Neural cell (in vitro differentiated cells): Measurements from ENCODE around the gene ARF3. TPM values are rescaled to one million over a fixed set of nuclear protein-coding genes. Genes with fewer than 3 reads are reported as not detected.

Experiments used
- H2AFZ ChIP-seq: fragments of 200-600, 300-800 bp; sonication (generic), shearing (Covaris generic); 2 replicates; pipeline ENCODE4 v1.6.0; 2014; ENCODE audit warnings: low read depth, mild to moderate bottlenecking, antibody characterized with exemption, low read length, moderate library complexity
- H3F3A ChIP-seq: fragments of 200-600 bp; shearing (Covaris generic); 2 replicates; pipeline ENCODE4 v1.6.1; 2016; ENCODE audit warnings: mild to moderate bottlenecking, moderate library complexity, mixed read lengths, antibody characterized with exemption, low read length; ENCODE audit not compliant: insufficient read depth, poor library complexity, severe bottlenecking
- H3K27ac ChIP-seq: fragments of 200-600, 300-800 bp; sonication (generic), shearing (Covaris generic); 2 replicates; pipeline ENCODE4 v1.5.1; 2014; ENCODE audit warnings: mild to moderate bottlenecking, low read length, moderate library complexity
- H3K27me3 ChIP-seq: fragments of 300-800, 200-600 bp; sonication (generic), shearing (Covaris generic); 2 replicates; pipeline ENCODE4 v1.6.0; 2014; ENCODE audit warnings: mild to moderate bottlenecking, low read depth, low read length, moderate library complexity; ENCODE audit not compliant: insufficient read depth
- H3K36me3 ChIP-seq: fragments of 300-800, 200-600 bp; sonication (generic), shearing (Covaris generic); 2 replicates; pipeline ENCODE4 v1.5.1; 2014; ENCODE audit warnings: mild to moderate bottlenecking, antibody characterized with exemption, low read length, moderate library complexity; ENCODE audit not compliant: insufficient read depth
- H3K4me2 ChIP-seq: fragments of 300-800, 200-600 bp; sonication (generic), shearing (Covaris generic); 2 replicates; pipeline ENCODE4 v1.6.0; 2014; ENCODE audit warnings: mild to moderate bottlenecking, low read length
- H3K4me3 ChIP-seq: fragments of 300-800, 200-600 bp; sonication (generic), shearing (Covaris generic); 2 replicates; pipeline ENCODE4 v1.5.1; 2014; ENCODE audit warnings: mild to moderate bottlenecking, low read length, moderate library complexity
- H3K79me2 ChIP-seq: fragments of 200-600 bp; shearing (Covaris generic); replicated peaks from 2 replicates; pipeline ENCODE4 v1.6.0; 2014; ENCODE audit warnings: mild to moderate bottlenecking, low read length, moderate library complexity; ENCODE audit not compliant: insufficient read depth
- H3K9ac ChIP-seq: fragments of 300-800, 200-600 bp; sonication (generic), shearing (Covaris generic); 2 replicates; pipeline ENCODE4 v1.6.1; 2016; ENCODE audit warnings: mild to moderate bottlenecking, low read length, mixed read lengths
- H3K9me2 ChIP-seq: fragments of 200-600 bp; shearing (Covaris generic); 2 replicates; pipeline ENCODE4 v1.6.1; 2016; ENCODE audit warnings: mild to moderate bottlenecking, low read length, mixed read lengths; ENCODE audit not compliant: insufficient read depth
- H3K9me3 ChIP-seq: fragments of 200-600, 300-800 bp; sonication (generic), shearing (Covaris generic); 2 replicates; pipeline ENCODE4 v1.6.1; 2016; ENCODE audit warnings: mild to moderate bottlenecking, mixed run types, low read length, moderate library complexity, mixed read lengths
- H4K20me1 ChIP-seq: fragments of 200-600 bp; shearing (Covaris generic); 2 replicates; pipeline ENCODE4 v1.6.1; 2016; ENCODE audit warnings: mild to moderate bottlenecking, mixed run types; ENCODE audit not compliant: insufficient read depth
- CTCF ChIP-seq: fragments of 450-650 bp; IDR thresholded peaks from 2 replicates; pipeline ENCODE4 v1.5.1; 2014; ENCODE audit warnings: antibody characterized with exemption, mild to moderate bottlenecking, moderate library complexity; ENCODE audit not compliant: poor library complexity, severe bottlenecking
- EP300 ChIP-seq: fragments of 450-650 bp; conservative IDR thresholded peaks from 2 replicates; pipeline ENCODE4 v1.6.1; 2014; ENCODE audit warnings: antibody characterized with exemption, mild to moderate bottlenecking, moderate library complexity; ENCODE audit not compliant: poor library complexity, severe bottlenecking
- EZH2 ChIP-seq: fragments of 200-600, 300-800 bp; shearing (Covaris generic), sonication (generic); IDR thresholded peaks from 2 replicates; pipeline ENCODE4 v1.6.1; 2014; ENCODE audit warnings: antibody characterized with exemption, low read length, borderline replicate concordance, mild to moderate bottlenecking; ENCODE audit not compliant: insufficient read depth, poor library complexity, severe bottlenecking
- MXI1 ChIP-seq: fragments of 450-650 bp; conservative IDR thresholded peaks from 2 replicates; pipeline ENCODE4 v1.6.1; 2014; ENCODE audit warnings: antibody characterized with exemption, mild to moderate bottlenecking; ENCODE audit not compliant: poor library complexity, severe bottlenecking
- POLR2AphosphoS5 ChIP-seq: IDR thresholded peaks from 2 replicates; pipeline ENCODE4 v1.6.1; 2012
- TAF1 ChIP-seq: IDR thresholded peaks from 2 replicates; pipeline ENCODE4 v1.6.1; 2012; ENCODE audit warnings: low read depth
- polyA plus RNA-seq: library from polyadenylated mRNA; depleted of rRNA; stranded (reverse); fragments of >200 nt; gene quantifications from 2 replicates; pipeline ENCODE4 v1.2.3, GENCODE V29; 2014
- TF ChIP-seq, protein P1 (sequence below): IDR thresholded peaks from 2 replicates; pipeline ENCODE4 v1.6.1; 2012; ENCODE audit warnings: borderline replicate concordance

The ARF3 gene
- polyA plus RNA-seq, 1 donor from 2014 or later = 114 TPM

- peaks cover 97% of the 10 kb centered on the region for H3K27me3 ChIP-seq
- no peak overlapping the region for H3K4me3 ChIP-seq
- no peak overlapping the region for H3K9ac ChIP-seq
- no peak overlapping the region for H3K27ac ChIP-seq
- no peaks in the 10 kb centered on the region for H3K9me2 ChIP-seq
- no peaks in the 10 kb centered on the region for H3F3A ChIP-seq
- H3K79me2 ChIP-seq = no peaks in the 10 kb centered on the region
- H3K36me3 ChIP-seq = no peaks in the 10 kb centered on the region
- H3K4me2 ChIP-seq = no peak overlapping the region
- H4K20me1 ChIP-seq = no peaks in the 10 kb centered on the region
- TF ChIP-seq TAF1 = no peak
- TF ChIP-seq, protein P1, sequence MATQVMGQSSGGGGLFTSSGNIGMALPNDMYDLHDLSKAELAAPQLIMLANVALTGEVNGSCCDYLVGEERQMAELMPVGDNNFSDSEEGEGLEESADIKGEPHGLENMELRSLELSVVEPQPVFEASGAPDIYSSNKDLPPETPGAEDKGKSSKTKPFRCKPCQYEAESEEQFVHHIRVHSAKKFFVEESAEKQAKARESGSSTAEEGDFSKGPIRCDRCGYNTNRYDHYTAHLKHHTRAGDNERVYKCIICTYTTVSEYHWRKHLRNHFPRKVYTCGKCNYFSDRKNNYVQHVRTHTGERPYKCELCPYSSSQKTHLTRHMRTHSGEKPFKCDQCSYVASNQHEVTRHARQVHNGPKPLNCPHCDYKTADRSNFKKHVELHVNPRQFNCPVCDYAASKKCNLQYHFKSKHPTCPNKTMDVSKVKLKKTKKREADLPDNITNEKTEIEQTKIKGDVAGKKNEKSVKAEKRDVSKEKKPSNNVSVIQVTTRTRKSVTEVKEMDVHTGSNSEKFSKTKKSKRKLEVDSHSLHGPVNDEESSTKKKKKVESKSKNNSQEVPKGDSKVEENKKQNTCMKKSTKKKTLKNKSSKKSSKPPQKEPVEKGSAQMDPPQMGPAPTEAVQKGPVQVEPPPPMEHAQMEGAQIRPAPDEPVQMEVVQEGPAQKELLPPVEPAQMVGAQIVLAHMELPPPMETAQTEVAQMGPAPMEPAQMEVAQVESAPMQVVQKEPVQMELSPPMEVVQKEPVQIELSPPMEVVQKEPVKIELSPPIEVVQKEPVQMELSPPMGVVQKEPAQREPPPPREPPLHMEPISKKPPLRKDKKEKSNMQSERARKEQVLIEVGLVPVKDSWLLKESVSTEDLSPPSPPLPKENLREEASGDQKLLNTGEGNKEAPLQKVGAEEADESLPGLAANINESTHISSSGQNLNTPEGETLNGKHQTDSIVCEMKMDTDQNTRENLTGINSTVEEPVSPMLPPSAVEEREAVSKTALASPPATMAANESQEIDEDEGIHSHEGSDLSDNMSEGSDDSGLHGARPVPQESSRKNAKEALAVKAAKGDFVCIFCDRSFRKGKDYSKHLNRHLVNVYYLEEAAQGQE = no peak
- no peak for TF ChIP-seq EP300
- no peak overlapping the region for H2AFZ ChIP-seq
- no peaks in the 10 kb centered on the region for H3K9me3 ChIP-seq
Measured at GRCh38 chr12:48991247-48992050, 34.2 kb upstream of the ARF3 start.

DNA sequence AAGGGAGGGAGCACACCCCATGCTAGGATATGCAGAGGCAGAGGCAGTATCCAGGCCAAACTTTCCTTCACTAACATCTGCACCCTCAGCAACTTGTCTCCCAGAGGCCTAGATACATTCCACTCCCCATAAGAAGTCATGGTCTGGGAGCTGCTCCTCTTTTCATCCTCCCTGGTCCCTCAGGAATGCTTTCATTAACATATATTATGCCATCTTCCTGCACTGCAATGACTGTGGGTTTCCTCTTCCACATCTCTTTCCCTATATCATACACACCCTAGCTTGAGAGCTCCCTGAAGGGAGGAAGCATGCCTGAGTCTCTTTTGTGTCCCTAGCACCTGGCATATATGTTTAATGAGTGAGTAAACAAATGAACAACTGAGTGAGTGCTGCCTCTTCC lies 33.3 kb upstream of the ARF3 start:
- no peak overlapping the region for H3K4me2 ChIP-seq
- H3F3A ChIP-seq = no peaks in the 10 kb centered on the region
- H3K27ac ChIP-seq = no peak overlapping the region
- no peaks in the 10 kb centered on the region for H3K79me2 ChIP-seq
- H4K20me1 ChIP-seq = no peaks in the 10 kb centered on the region
- no peak overlapping the region for H2AFZ ChIP-seq
- H3K27me3 ChIP-seq = peaks cover 97% of the 10 kb centered on the region
- H3K9ac ChIP-seq = no peak overlapping the region
- no peak overlapping the region for H3K4me3 ChIP-seq
- no peak for TF ChIP-seq POLR2AphosphoS5
- TF ChIP-seq MXI1 = no peak
- no peak for TF ChIP-seq CTCF
- no peak for TF ChIP-seq EZH2
- no peaks in the 10 kb centered on the region for H3K9me2 ChIP-seq
- no peaks in the 10 kb centered on the region for H3K36me3 ChIP-seq
- H3K9me3 ChIP-seq = no peaks in the 10 kb centered on the region
